GM12874 (cell line): ENCODE data around the gene SGO1.

Experiments used
- CTCF ChIP-seq: IDR thresholded peaks from 2 replicates; pipeline ENCODE4 v1.5.1; 2011; ENCODE audit warnings: low read depth, mild to moderate bottlenecking, control low read depth, low read length, moderate library complexity; ENCODE audit not compliant: insufficient read depth

Gene SGO1

GRCh38 chr3:20185679-20186599 is at the start of gene SGO1:
TSS of gene SGO1 (minus strand) at chr3:20186206. CDS start at chr3:20184027, 2,179 bp downstream.
- TF ChIP-seq CTCF, result no peak

GRCh38 chr3:20235796-20236195 is 49.8 kb upstream of the SGO1 start:
- no peak for TF ChIP-seq CTCF

DNA sequence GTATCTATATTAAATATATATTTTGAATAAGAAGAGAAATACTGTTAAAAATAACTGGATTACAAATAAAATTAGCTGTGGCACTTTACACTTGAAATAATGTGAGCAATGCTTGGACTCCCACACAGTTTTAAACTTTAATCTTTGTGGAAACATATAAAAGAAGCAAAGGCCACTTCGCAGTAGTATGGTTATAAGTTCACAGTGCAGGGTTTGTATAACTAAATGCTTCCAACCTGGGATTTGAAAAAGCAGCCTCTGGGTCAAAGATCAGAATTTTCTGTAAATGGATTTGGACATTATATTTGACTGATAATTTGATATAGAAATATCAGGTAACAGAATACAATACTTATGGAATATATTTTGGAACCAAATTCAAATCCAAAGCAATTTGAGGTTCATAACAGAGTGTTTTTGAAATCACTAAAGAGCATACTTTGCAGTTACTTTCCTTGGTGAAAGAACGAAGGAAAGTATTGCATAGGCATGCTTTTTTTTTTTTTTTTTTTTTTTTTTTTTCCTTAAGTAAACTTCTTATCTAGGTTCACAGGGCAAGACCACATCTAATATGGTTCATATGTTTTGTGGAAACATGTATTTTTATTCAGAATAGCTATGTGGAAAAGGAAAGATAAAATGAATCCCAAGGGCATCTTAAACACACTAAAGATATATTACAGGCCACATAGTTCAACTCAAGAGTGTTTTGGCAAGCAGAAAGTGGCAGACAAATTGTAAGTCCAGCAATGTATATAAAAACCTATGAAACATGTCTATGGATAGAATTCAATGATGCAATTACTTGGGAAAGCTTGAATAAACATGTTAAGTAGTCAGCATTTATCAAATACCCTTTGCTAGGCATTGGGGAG is 47.1 kb upstream of the SGO1 start:
- TF ChIP-seq CTCF, result no peak

GRCh38 chr3:20230954-20231353 is 44.9 kb upstream of the SGO1 start:
- no peak for TF ChIP-seq CTCF

DNA sequence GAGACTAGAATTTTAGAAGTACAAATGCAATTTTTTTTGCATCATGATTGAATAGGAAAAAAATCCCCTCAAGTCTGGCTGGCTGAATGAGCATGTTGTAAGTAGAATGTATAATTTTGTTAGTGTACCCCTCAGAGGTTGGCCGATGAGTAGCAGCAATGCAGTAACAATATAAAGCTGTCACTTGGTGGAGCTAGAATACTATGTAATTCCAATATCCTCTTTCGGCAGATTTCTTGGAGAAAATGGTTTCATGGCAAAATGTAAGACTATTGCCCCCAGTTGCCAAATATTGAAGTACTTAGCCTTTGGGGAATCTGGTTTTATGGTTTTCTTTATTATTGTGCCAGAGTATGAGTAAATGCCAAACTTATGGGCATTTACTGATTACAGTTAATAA is 39.8 kb upstream of the SGO1 start:
- 0 out of 2 replicates have a peak, but pooled peaks have one; percentile 25 for TF ChIP-seq CTCF

GRCh38 chr3:20222274-20222673 is 36.3 kb upstream of the SGO1 start:
- no peak for TF ChIP-seq CTCF

DNA sequence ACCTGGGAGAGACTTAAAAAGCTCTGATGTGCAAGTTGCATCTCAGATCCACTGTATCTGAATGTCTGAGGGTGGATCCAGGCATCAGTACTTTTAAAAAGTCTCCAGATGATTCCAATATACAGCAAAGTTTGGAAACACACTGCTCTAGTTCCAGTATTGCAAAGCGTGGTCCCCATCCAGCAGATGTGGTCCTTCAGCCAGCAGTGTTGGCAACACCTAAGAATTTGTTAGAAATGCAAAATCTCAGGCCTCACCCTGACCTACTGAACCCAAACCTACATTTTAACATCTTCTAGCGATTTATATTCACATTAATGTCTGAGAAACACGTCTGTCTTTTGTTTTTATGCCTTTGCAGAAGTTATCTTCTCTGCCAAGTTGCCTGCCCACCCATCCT is 32.2 kb upstream of the SGO1 start:
- no peak for TF ChIP-seq CTCF
